ENCODE data around the gene TMEM123. TPM values are rescaled to one million over a fixed set of nuclear protein-coding genes. Genes with fewer than 3 reads are reported as not detected.
"Not testable (repeated sequence)": the region's sequence is repeated elsewhere in the genome, so short reads cannot be mapped to it uniquely, and the experiment has no call there.

TMEM123 gene
- total RNA-seq, 1 donor from 2014 or later, result 191 TPM

- DNase-seq (ENCODE audit: low spot score); intact Hi-C loops (cut with DNase I); ATAC-seq: not testable (repeated sequence)
These were observed 20.0 kb downstream of the TMEM123 start for GRCh38 chr11:102432560-102432959.

GRCh38 chr11:102431404-102431803 is 21.2 kb downstream of the TMEM123 start:
- ATAC-seq, result no peak
- DNase-seq (ENCODE audit: low spot score), result no peak
- intact Hi-C loops (cut with DNase I), result no loop called here

GRCh38 chr11:102430158-102430836 is 22.3 kb downstream of the TMEM123 start:
- no peak for ATAC-seq
- intact Hi-C loops (cut with DNase I), result no loop called here
- DNase-seq (ENCODE audit: low spot score), result no peak

- ATAC-seq (no peak), DNase-seq (ENCODE audit: low spot score) (no peak)
- intact Hi-C loops (cut with DNase I), result no loop called here
These were observed 22.9 kb downstream of the TMEM123 start for GRCh38 chr11:102429691-102430090.

GRCh38 chr11:102429226-102429625 is 23.3 kb downstream of the TMEM123 start:
- DNase-seq (ENCODE audit: low spot score) (no peak), ATAC-seq (no peak)
- intact Hi-C loops (cut with DNase I), result no loop called here

- intact Hi-C loops (cut with DNase I), result no loop called here
- no peak for ATAC-seq
These were observed 23.9 kb downstream of the TMEM123 start for GRCh38 chr11:102428696-102429095.

GRCh38 chr11:102427068-102427467 is 25.5 kb downstream of the TMEM123 start:
- intact Hi-C loops (cut with DNase I), result no loop called here
- DNase-seq (ENCODE audit: low spot score) (no peak), ATAC-seq (peak; percentile 52)

More at GRCh38 chr11:102428696-102429095, 23.9 kb downstream of the TMEM123 start:
- no peak for DNase-seq (ENCODE audit: low spot score)

- ATAC-seq (no peak), DNase-seq (ENCODE audit: low spot score) (no peak)
- intact Hi-C loops (cut with DNase I), result no loop called here
These were observed 26.0 kb downstream of the TMEM123 start for GRCh38 chr11:102426570-102426969.

GRCh38 chr11:102426000-102426399 is 26.6 kb downstream of the TMEM123 start:
- intact Hi-C loops (cut with DNase I), result no loop called here
- no peak for DNase-seq (ENCODE audit: low spot score)
- no peak for ATAC-seq

GRCh38 chr11:102423936-102424335 is 28.6 kb downstream of the TMEM123 start:
- no peak for DNase-seq (ENCODE audit: low spot score)
- intact Hi-C loops (cut with DNase I), result no loop called here
- ATAC-seq, result no peak

GRCh38 chr11:102422817-102423712 is 29.5 kb downstream of the TMEM123 start:
- DNase-seq (ENCODE audit: low spot score) (no peak), ATAC-seq (peak; percentile 47)
- intact Hi-C loops (cut with DNase I), result no loop called here

- no peak for DNase-seq (ENCODE audit: low spot score)
- intact Hi-C loops (cut with DNase I), result no loop called here
- no peak for ATAC-seq
These were observed 31.3 kb downstream of the TMEM123 start for GRCh38 chr11:102421261-102421660.

- DNase-seq (ENCODE audit: low spot score), result no peak
- intact Hi-C loops (cut with DNase I), result no loop called here
- ATAC-seq, result no peak
These were observed 32.0 kb downstream of the TMEM123 start for GRCh38 chr11:102420547-102420946.

GRCh38 chr11:102419181-102419580 is 33.4 kb downstream of the TMEM123 start:
- intact Hi-C loops (cut with DNase I), result no loop called here
- no peak for ATAC-seq
- DNase-seq (ENCODE audit: low spot score), result no peak

GRCh38 chr11:102416976-102417375 is 35.6 kb downstream of the TMEM123 start:
- intact Hi-C loops (cut with DNase I), result no loop called here
- no peak for DNase-seq (ENCODE audit: low spot score)
- no peak for ATAC-seq

GRCh38 chr11:102415304-102415916 is 37.2 kb downstream of the TMEM123 start:
- DNase-seq (ENCODE audit: low spot score) (no peak), ATAC-seq (no peak)
- intact Hi-C loops (cut with DNase I), result no loop called here

- DNase-seq (ENCODE audit: low spot score), result no peak
- no peak for ATAC-seq
- intact Hi-C loops (cut with DNase I), result no loop called here
These were observed 38.0 kb downstream of the TMEM123 start for GRCh38 chr11:102414559-102414958.

- DNase-seq (ENCODE audit: low spot score), result no peak
- no peak for ATAC-seq
- intact Hi-C loops (cut with DNase I), result no loop called here
These were observed 39.1 kb downstream of the TMEM123 start for GRCh38 chr11:102413497-102413896.

GRCh38 chr11:102411142-102411541 is 41.4 kb downstream of the TMEM123 start:
- intact Hi-C loops (cut with DNase I), result no loop called here
- no peak for DNase-seq (ENCODE audit: low spot score)

GRCh38 chr11:102410382-102410784 is 42.2 kb downstream of the TMEM123 start:
- DNase-seq (ENCODE audit: low spot score) (no peak), ATAC-seq (no peak)
- intact Hi-C loops (cut with DNase I), result no loop called here

More at GRCh38 chr11:102411142-102411541, 41.4 kb downstream of the TMEM123 start:
- no peak for ATAC-seq

Measured in sciatic nerve (tissue), 2 donors.